Measurements from ENCODE around the gene TRIP10.
A peak's percentile ranks its signal among the peaks of the same experiment; 100 is the strongest.
"Not testable (repeated sequence)": the region's sequence is repeated elsewhere in the genome, so short reads cannot be mapped to it uniquely, and the experiment has no call there.

The TRIP10 gene

DNA sequence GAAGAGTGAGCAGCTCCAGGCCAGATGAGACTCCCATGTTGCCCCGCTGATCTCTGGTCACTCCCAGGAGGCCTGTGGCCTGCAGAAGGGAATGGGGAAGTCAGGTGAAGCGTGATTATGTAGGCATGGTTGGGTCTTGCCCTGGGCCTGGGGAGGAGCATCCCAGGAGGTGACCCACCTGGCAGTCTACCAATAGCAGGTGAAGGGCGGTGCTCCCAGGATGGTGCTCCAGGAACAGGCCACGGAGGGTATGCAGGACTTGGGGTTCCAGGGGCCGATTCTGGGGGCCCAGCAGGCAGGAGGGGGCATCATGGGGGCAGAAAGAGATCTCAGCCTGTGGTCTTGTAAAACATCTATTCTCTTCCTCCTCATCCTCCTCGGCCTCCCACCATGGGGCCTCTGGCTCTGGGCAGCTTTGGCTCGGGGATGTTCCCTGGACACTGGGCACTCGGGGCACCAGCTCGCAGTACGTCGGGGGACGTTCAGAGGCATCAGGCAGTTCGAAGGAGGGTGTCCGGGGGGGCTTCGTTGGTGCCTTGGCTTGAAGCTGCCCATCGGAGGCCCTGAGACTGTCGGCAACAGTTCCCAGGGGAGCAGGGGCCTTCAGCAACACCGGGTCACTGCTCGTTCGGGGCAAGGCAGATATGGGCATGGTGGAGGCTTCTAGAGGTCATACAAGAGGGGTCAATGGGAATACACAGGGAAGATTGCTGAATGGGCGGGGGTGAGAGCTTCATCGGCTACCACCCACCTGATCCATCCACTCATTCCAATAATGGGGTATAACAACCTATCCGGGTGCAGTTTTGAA, 15.4 kb downstream of the TRIP10 start:
- DNase-seq (ENCODE audit: extremely low spot score), result no peak
- TF ChIP-seq FOXA1 (IDR thresholded peaks at IDR 0.05) (no peak), NFRKB (IDR thresholded peaks at IDR 0.05) (no peak), ZNF384 (IDR thresholded peaks at IDR 0.05) (no peak), ARNT (IDR thresholded peaks at IDR 0.05) (no peak), LEF1 (IDR thresholded peaks at IDR 0.05; ENCODE audit: borderline replicate concordance) (no peak), TARDBP (IDR thresholded peaks at IDR 0.05) (no peak), ELF4 (IDR thresholded peaks at IDR 0.05) (no peak), L3MBTL2 (conservative IDR thresholded peaks at IDR 0.05) (no peak), FOXK2 (IDR thresholded peaks at IDR 0.05) (no peak), SUZ12 (IDR thresholded peaks at IDR 0.05) (no peak), CTBP1 (IDR thresholded peaks at IDR 0.05; ENCODE audit: borderline replicate concordance) (no peak), BHLHE40 (IDR thresholded peaks at IDR 0.05; ENCODE audit: borderline replicate concordance) (no peak), FOXM1 (IDR thresholded peaks at IDR 0.05; ENCODE audit: borderline replicate concordance) (no peak), HDGF (IDR thresholded peaks at IDR 0.05; ENCODE audit: borderline replicate concordance) (no peak), SP1 (IDR thresholded peaks at IDR 0.05) (no peak)
- TF ChIP-seq, protein P1, sequence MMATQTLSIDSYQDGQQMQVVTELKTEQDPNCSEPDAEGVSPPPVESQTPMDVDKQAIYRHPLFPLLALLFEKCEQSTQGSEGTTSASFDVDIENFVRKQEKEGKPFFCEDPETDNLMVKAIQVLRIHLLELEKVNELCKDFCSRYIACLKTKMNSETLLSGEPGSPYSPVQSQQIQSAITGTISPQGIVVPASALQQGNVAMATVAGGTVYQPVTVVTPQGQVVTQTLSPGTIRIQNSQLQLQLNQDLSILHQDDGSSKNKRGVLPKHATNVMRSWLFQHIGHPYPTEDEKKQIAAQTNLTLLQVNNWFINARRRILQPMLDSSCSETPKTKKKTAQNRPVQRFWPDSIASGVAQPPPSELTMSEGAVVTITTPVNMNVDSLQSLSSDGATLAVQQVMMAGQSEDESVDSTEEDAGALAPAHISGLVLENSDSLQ (IDR thresholded peaks at IDR 0.05), result no peak
- POLR2A ChIA-PET, result no interaction called here
- CTCF ChIA-PET, result no interaction called here

DNA sequence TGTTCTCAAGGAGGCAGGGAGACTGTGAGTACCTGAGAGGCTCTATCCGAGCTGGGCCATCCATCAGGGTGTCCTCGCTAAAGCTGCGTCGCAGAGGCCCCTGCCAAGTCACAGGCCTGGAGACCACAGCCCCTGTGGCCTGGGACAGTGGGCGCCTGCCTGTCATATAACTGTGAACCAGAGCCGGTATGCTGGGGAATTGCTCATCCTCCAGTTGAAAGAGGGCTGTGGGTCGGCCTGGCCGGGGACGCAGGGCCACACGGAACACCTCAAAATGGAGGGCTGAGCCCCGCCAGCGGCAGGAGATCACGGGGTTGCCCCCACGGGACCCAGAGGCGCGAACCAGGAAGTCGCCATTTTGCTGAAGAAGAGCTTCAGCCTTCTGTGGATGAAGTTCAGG, 21.1 kb downstream of the TRIP10 start:
- no peak for TF ChIP-seq SP1 (IDR thresholded peaks at IDR 0.05)
- no peak for TF ChIP-seq ARNT (IDR thresholded peaks at IDR 0.05)
- TF ChIP-seq L3MBTL2 (conservative IDR thresholded peaks at IDR 0.05), result no peak
- TF ChIP-seq FOXA1 (IDR thresholded peaks at IDR 0.05), result no peak
- TF ChIP-seq HDGF (IDR thresholded peaks at IDR 0.05; ENCODE audit: borderline replicate concordance), result no peak
- no peak for TF ChIP-seq SUZ12 (IDR thresholded peaks at IDR 0.05)
- no peak for TF ChIP-seq BHLHE40 (IDR thresholded peaks at IDR 0.05; ENCODE audit: borderline replicate concordance)
- TF ChIP-seq, protein P1 (IDR thresholded peaks at IDR 0.05), result no peak
- no peak for TF ChIP-seq ELF4 (IDR thresholded peaks at IDR 0.05)
- no peak for TF ChIP-seq FOXK2 (IDR thresholded peaks at IDR 0.05)
- TF ChIP-seq CTBP1 (IDR thresholded peaks at IDR 0.05; ENCODE audit: borderline replicate concordance), result no peak
- TF ChIP-seq ZNF384 (IDR thresholded peaks at IDR 0.05), result no peak
- no peak for TF ChIP-seq NFRKB (IDR thresholded peaks at IDR 0.05)
- no peak for TF ChIP-seq LEF1 (IDR thresholded peaks at IDR 0.05; ENCODE audit: borderline replicate concordance)
- no peak for TF ChIP-seq TARDBP (IDR thresholded peaks at IDR 0.05)
- TF ChIP-seq FOXM1 (IDR thresholded peaks at IDR 0.05; ENCODE audit: borderline replicate concordance), result no peak
- POLR2A ChIA-PET, result no interaction called here
- no peak for DNase-seq (ENCODE audit: extremely low spot score)
- CTCF ChIA-PET, result no interaction called here

DNA sequence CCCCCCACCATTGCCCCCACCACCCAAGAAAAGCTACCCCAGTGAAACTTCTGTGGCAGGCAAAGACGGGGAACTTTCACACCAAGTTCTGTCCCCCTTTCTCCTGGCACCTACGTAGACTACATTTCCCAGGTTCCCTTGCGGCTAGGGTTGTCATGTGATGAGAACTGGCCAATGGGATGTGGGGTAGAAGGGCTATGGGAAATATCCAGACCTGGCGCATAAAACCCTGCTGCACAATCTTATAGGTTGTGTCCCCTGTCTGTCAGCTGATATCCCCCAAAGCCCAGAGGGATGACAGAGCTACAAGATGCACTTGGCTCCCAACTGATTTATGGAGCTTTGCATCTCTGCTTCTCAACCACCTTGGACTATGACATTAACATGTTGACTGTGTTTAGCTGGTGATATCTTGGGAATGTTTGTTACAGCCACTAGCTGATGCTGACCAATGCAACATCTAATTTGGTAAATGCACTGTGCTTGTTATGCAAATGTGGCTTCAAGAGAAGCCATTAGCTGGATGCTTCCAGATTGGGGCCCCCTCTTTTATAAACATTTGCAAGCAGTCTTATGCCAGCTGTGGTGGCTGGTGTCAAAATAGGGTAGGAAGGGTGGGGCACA, 21.7 kb downstream of the TRIP10 start:
- POLR2A ChIA-PET, result no interaction called here
- CTCF ChIA-PET, result no interaction called here
- DNase-seq (ENCODE audit: extremely low spot score), result peak; percentile 55
- TF ChIP-seq NFRKB (IDR thresholded peaks at IDR 0.05) (no peak), FOXA1 (IDR thresholded peaks at IDR 0.05) (no peak), ZNF384 (IDR thresholded peaks at IDR 0.05) (no peak)
- TF ChIP-seq, protein P1 (IDR thresholded peaks at IDR 0.05), result peak; percentile 95

DNA sequence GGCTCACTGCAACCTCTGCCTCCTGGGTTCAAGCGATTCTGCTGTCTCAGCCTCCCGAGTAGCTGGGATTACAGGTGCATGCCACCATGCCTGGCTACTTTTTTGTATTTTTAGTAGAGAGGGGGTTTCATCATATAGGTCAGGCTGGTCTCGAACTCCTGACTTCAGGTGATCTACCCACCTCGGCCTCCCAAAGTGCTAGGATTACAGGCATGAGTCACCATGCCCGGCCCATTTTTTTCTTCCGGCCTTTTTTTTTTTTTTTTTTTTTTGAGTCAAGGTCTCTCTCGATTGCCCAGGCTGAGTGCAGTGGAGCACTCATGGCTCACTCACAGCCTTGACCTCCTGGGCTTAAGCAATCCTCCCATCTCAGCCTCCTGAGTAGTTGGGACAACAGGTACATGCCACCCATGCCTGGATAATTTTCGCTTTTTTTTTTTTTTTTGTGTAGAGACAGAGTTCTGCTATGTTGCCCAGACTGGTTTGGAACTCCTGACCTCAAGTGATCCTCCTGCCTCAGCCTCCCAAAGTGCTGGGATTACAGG, 22.8 kb downstream of the TRIP10 start:
- DNase-seq (ENCODE audit: extremely low spot score); POLR2A ChIA-PET; CTCF ChIA-PET: not testable (repeated sequence)
- TF ChIP-seq ZNF384 (IDR thresholded peaks at IDR 0.05), result peak; percentile 49; the same call in 1 of the 2 replicates

DNA sequence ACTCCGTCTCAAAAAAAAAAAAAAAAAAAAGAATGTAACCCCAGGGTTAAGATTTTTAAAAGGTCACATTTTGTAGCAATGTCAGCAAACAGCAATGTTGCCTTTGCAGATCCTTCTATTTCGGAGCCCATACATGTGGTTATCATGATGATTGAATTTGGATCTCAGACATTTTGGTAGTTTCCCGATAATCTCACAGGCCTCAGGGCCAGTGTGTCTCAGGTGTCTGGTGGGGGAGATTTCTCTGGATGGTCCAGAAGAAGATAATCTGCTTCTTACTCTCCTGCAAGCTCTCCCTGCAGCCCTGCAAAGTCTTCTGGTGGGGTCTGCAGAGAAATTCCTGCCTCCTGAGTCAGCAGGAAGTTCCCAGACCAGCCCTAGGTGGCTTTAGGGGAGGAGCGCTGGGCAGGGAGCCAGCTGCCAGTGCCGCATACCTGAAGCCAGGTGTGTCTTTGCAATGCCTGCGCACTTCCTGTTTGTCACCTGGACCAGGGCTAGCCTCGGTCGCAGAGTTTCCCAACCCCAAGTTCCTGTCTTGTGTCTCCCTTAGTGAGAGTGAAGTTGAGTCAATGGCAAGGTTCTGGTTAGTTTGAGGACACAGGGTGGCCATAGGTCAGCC, 26.4 kb downstream of the TRIP10 start:
- no peak for DNase-seq (ENCODE audit: extremely low spot score)
- TF ChIP-seq HDGF (IDR thresholded peaks at IDR 0.05; ENCODE audit: borderline replicate concordance) (no peak), NFRKB (IDR thresholded peaks at IDR 0.05) (no peak), SUZ12 (IDR thresholded peaks at IDR 0.05) (no peak), FOXK2 (IDR thresholded peaks at IDR 0.05) (no peak), ZNF384 (IDR thresholded peaks at IDR 0.05) (no peak)
- CTCF ChIA-PET, result no interaction called here
- POLR2A ChIA-PET, result no interaction called here

DNA sequence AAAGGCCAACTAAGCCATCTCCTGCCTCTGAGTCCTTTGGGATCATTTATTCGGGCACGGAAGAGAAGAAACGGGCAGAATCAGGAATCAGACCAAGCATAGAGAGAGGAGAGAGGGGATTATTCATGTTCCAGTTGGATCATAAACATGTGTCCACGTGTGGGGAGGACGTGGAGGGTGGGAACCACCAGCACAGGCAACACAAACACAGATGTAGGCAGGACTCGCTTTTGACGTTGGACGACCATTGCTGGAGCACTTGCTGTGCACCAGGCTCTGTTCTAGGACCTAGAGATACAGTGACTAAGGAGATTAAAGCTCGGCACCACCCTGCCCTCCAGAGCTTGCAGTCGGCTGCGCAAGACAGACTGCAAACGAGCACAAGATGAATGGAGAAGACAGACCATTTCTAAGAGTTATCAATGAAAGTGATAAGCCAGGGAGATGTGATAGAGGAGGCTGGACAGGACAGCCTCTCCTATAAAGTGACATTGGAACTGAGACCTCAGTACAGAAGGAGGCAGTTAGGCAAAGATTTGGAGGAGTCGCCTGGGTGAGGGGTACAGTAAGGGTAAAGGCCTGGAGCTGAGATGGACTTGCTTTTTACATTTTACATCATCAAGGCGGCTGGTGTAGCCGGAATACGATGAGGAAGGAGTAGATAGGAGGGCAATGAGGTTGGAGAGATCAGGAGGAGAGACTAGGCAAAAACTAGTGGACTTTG, 27.0 kb downstream of the TRIP10 start:
- TF ChIP-seq FOXM1 (IDR thresholded peaks at IDR 0.05; ENCODE audit: borderline replicate concordance) (no peak), ELF4 (IDR thresholded peaks at IDR 0.05) (no peak)
- CTCF ChIA-PET, result no interaction called here
- POLR2A ChIA-PET, result no interaction called here
- DNase-seq (ENCODE audit: extremely low spot score), result no peak
